Psoas muscle (tissue), 8 donors: ENCODE data around the gene REC8. TPM values are rescaled to one million over a fixed set of nuclear protein-coding genes. Genes with fewer than 3 reads are reported as not detected.
"Not testable (repeated sequence)": the region's sequence is repeated elsewhere in the genome, so short reads cannot be mapped to it uniquely, and the experiment has no call there.

Experiments used
- ATAC-seq, 4 donors: fragments of 200-7000 bp; cut with Tn5 transposase; one replicate each; pipeline ENCODE4 v1.9.1; 2020; ENCODE audit warnings: moderate library complexity in 3 of 4, mild to moderate bottlenecking in 2 of 4
- DNase-seq, 2 donors: peaks; one replicate each; pipeline ENCODE4 v3.0.0-alpha.2; 2020
- H3K27ac ChIP-seq: fragments of 200-600 bp; one replicate; pipeline ENCODE4 v1.8.0; 2022
- H3K27me3 ChIP-seq, 3 donors: fragments of 200-600 bp in 1 of 3; one replicate each; pipeline versions ENCODE4 v1.6.1 to v1.8.0; 2013 to 2022; ENCODE audit warnings: low read length in 2 of 3, mild to moderate bottlenecking in 2 of 3, moderate library complexity in 1 of 3; ENCODE audit not compliant: insufficient read depth in 3 of 3
- H3K36me3 ChIP-seq, 2 donors: fragments of 200-600 bp in 1 of 2; one replicate each; pipeline versions ENCODE4 v1.6.1 to v1.8.0; 2013 to 2022; ENCODE audit warnings: low read depth in 1 of 2, mild to moderate bottlenecking in 1 of 2, moderate library complexity in 1 of 2; ENCODE audit not compliant: insufficient read depth in 1 of 2
- H3K4me1 ChIP-seq: fragments of 200-600 bp; one replicate; pipeline ENCODE4 v1.8.0; 2022
- H3K4me3 ChIP-seq: fragments of 200-600 bp; one replicate; pipeline ENCODE4 v1.8.0; 2022; ENCODE audit warnings: mild to moderate bottlenecking
- H3K9me3 ChIP-seq: fragments of 200-600 bp; one replicate; pipeline ENCODE4 v1.8.0; 2022
- WGBS, 3 donors: extraction: QIAGEN DNeasy Blood & Tissue Kit; methylation state at CpG; one replicate each; pipeline versions ENCODE4 v1.1.6 to v1.1.7; 2013; 5-methylcytosine and 5-hydroxymethylcytosine counted together
- intact Hi-C, 2 donors: fragments of 100-400 bp; cut with DNase I; formaldehyde crosslinking; loops; one replicate each; pipeline versions ENCODE4 v1.11.0 to v1.14.2; 2022
- polyA plus RNA-seq, 3 donors: library from polyadenylated mRNA; stranded (reverse); fragments of 200-250 nt; gene quantifications; one replicate each; pipeline ENCODE4 v1.2.3, GENCODE V29; 2013
- total RNA-seq, 4 donors: library from RNA; stranded (reverse); fragmentation: NEBNext Ultra II Directional in 2 of 4; extraction: Animal tissue kit (Norgen Biotek cat#: 25700) in 2 of 4; gene quantifications; one replicate each; pipeline versions ENCODE4 v1.2.1 to v1.2.4, GENCODE V29; 2021 to 2023
- TF ChIP-seq, protein P1 (sequence below): fragments of 200-600 bp; IDR thresholded peaks from one replicate; pipeline ENCODE4 v1.8.0; 2022; ENCODE audit warnings: antibody characterized with exemption
- donor health status: healthy with polysubstance abuse.
- donor health status: DM: no; HTN: no; CAD: no; lungs with moderate emphysema.
- donor health status: Bipolar disorder and iron deficiency.
- donor health status: healthy.
- donor health status: DM: yes; HTN: yes; CAD: no.
- donor health status: DM: no; HTN: no; CAD: no.
- donor health status: DM: no; HTN: no; CAD: no.
- donor health status: DM: yes; HTN: yes; CAD: no.

REC8 gene
- total and polyA plus RNA-seq, 7 donors = 0.13 to 1.6 (median 1.2) TPM

DNA sequence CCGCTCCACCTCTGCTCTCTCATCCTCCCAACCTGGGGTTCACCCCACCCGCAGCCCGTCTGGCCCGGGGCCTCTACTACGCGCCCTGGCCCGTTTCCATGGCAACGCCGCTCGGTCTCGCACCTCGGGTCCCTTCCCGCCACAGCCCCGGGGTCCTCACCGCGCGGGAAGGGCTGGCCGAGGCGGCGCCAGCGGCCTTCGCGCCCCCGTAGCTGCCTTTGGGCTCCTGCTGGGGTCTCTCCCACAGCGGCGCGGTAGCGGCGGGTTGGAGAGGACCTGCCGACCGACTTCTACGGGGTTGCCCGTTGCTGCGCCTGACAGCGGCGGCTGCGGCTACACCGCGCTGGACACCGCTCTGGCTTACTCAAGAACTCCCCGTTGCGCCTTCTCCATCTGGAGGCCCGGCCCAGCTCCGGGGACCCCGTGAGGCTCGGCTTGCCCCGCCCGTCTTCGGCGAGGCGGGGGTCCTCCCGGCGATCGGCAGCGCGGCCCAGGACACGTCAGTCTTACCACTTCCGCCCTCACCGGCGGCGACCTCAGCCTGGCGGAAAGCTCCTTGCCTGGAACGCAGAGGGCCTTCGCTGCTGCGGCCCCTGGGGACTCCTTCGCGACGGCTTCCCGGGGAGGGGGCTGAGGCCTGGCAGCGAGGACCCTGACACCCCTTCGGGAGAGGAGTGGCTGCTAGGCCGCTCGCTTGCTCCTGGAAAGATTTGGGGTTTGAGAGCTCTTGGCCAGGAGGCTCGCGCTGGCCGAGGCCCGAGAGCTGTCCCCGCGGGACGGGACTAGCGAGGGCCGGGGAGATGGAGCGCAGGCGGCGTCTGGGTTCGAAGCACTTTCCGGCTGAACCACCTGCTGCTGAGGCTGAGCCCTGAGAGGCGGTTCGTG, 23.5 kb downstream of the REC8 start, which contains the start of gene TM9SF1:
TM9SF1 (minus strand) TSS at position 256 of the 885 bp plus-strand sequence. CDS start 422 bp downstream, outside the sequence.
- Histone ChIP-seq H3K4me1 (peaks cover 22% of the 10 kb centered on the region), H3K27me3 (no peaks in the 10 kb centered on the region), H3K4me3 (peak within 1 kb of the TSS; percentile 89), H3K27ac (peak within 1 kb of the TSS; percentile 96), H3K9me3 (no peaks in the 10 kb centered on the region), H3K36me3 (peaks cover 0 to 35% of the 10 kb centered on the region in 2 donors)
- 0 to 1% (median 1%) methylated on average over 82 to 89 of the region's 89 CpGs for WGBS, 3 donors
- ATAC-seq = peak; percentile 93 to 97 (median 94)
- DNase-seq = peak; percentile 91 to 95
- intact Hi-C loops = no loop called here
- TF ChIP-seq, protein P1, sequence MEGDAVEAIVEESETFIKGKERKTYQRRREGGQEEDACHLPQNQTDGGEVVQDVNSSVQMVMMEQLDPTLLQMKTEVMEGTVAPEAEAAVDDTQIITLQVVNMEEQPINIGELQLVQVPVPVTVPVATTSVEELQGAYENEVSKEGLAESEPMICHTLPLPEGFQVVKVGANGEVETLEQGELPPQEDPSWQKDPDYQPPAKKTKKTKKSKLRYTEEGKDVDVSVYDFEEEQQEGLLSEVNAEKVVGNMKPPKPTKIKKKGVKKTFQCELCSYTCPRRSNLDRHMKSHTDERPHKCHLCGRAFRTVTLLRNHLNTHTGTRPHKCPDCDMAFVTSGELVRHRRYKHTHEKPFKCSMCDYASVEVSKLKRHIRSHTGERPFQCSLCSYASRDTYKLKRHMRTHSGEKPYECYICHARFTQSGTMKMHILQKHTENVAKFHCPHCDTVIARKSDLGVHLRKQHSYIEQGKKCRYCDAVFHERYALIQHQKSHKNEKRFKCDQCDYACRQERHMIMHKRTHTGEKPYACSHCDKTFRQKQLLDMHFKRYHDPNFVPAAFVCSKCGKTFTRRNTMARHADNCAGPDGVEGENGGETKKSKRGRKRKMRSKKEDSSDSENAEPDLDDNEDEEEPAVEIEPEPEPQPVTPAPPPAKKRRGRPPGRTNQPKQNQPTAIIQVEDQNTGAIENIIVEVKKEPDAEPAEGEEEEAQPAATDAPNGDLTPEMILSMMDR = no peak

DNA sequence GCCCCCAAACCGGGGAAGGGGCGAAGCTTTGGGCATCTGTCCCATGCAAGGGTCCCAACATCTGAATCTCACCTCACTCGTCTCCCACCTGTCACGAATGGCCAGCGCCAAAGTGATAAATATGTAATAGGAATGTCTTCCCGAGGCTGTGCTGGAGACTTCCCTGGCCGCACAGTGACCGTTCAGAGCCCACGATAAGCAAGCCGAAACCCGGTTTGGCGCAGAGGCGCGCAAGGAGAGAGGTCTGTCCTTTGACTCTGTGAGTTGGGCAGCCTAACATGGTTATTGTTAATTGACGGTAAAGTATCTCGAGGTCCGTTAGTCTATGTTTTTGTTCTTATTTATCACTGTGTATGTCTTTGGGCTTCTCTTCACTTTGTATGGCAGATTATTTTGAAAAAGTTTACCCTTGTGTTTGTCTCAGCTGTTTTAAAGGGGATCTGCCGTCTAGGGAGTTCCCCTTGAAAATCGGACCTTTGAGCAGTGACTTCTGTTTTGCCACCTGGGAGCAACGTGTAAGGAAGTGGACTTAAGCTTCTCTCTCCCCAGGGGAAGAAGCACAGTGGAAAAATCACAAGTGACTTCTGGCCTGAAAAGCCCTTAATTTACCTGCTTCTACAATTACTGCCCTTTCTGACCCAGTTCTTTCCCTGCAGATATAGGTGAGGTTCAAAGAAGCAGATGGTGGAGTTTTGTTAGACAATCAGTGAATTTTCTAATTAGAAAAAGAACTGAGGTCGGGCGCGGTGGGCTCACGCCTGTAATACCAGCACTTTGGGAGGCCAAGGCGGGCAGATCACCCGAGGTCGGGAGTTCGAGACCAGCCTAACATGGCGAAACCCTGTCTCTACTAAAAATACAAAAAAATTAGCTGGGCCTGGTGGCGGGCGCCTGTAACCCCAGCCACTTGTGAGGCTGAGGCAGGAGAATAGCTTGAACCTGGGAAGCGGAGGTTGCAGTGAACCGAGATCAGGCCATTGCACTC, 24.5 kb downstream of the REC8 start:
- 34 to 35% (median 34%) methylated on average over 33 of the region's 33 CpGs for WGBS, 3 donors
- peaks cover 22% of the 10 kb centered on the region for H3K4me1 ChIP-seq
- intact Hi-C loops = no loop called here
- H3K27ac ChIP-seq = peak overlapping the region; percentile 96
- TF ChIP-seq, protein P1 = no peak
- peak overlapping the region; percentile 89 for H3K4me3 ChIP-seq
- H3K27me3 ChIP-seq = no peaks in the 10 kb centered on the region
- no peaks in the 10 kb centered on the region for H3K9me3 ChIP-seq
- ATAC-seq (peak; percentile 11 to 45 (median 31)), DNase-seq (no peak)
- peaks cover 0 to 31% of the 10 kb centered on the region in 2 donors for H3K36me3 ChIP-seq

DNA sequence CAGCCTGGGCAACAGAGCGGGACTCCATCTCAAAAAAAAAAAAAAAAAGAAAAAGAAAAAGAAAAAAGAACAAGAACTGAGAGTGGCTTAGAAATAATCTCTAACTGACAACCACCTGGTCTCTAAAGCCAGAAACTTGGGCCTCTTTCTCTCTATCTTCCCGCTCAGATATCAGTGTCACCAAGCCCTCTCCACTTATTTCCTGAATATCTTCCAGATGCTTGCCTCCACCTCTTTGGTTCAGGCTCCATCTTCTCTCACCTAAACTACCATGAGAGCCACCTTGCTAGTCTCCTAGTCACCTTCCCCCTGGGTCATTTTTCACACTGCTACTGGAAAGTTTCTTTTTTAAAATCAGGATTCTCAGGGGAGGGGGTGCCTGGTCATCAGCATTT, 25.2 kb downstream of the REC8 start:
- no peaks in the 10 kb centered on the region for H3K9me3 ChIP-seq
- H3K27ac ChIP-seq = peak overlapping the region; percentile 96
- intact Hi-C loops = no loop called here
- peaks cover 22% of the 10 kb centered on the region for H3K4me1 ChIP-seq
- H3K4me3 ChIP-seq = peak overlapping the region; percentile 89
- TF ChIP-seq, protein P1 = no peak
- ATAC-seq (no peak), DNase-seq (no peak)
- 93 to 98% (median 94%) methylated on average over 2 of the region's 2 CpGs for WGBS, 3 donors
- H3K36me3 ChIP-seq = peaks cover 0 to 27% of the 10 kb centered on the region in 2 donors
- H3K27me3 ChIP-seq = no peaks in the 10 kb centered on the region

DNA sequence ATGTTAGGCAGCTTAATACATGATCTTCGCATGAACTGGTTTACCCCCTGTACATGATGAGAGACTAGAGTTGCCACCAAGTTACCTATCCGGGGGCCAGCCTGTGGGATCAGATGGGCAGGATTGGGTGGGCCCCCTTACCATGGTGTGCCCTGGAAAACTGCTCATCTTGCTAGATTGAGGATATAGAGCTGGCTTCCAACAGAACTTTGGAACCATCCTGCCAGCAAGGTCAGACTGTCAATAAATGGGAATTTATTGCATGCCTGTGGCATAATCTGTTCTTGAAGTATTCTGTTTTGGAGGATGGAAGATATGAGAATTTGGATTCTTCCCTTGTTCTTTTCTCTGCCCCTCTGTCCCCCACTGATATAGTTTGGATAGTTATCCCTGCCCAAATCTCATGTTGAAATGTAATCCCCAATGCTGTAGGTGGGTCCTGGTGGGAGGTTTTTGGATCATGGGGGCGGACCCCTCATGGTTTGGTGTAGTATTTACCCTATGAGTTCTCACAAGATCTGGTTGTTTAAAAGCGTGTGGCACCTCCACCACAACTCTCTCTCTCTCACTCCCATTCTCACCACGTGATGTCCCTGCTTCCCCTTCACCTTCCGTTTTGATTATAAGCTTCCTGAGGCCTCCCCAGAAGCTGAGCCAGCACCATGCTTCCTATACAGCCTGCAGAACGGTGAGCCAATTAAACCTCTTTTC, 27.1 kb downstream of the REC8 start:
- H3K9me3 ChIP-seq = no peaks in the 10 kb centered on the region
- intact Hi-C loops = no loop called here
- H3K4me1 ChIP-seq = peaks cover 22% of the 10 kb centered on the region
- ATAC-seq (no peak), DNase-seq (no peak)
- peaks cover 2 to 19% of the 10 kb centered on the region in 2 donors for H3K36me3 ChIP-seq
- H3K4me3 ChIP-seq = no peak overlapping the region
- TF ChIP-seq, protein P1 = no peak
- WGBS, 3 donors = 83 to 85% (median 85%) methylated on average over 7 of the region's 7 CpGs
- no peaks in the 10 kb centered on the region for H3K27me3 ChIP-seq
- H3K27ac ChIP-seq = no peak overlapping the region

DNA sequence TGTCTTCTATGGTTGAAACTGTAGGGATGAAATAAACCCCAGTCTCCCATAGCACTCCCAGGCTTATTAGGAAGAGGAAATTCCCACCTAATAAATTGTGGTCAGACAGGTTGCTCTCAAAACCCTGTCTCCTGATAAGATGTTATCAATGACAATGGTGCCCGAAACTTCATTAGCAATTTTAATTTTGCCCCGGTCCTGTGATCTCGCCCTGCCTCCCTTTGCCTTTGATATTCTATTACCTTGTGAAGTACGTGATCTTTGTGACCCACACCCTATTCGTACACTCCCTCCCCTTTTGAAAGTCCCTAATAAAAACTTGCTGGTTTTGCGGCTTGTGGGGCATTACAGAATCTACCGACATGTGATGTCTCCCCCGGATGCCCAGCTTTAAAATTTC, 30.7 kb downstream of the REC8 start:
- H3K27me3 ChIP-seq, intact Hi-C loops, H3K4me3 ChIP-seq, H3K27ac ChIP-seq, H3K4me1 ChIP-seq, ATAC-seq, H3K9me3 ChIP-seq, DNase-seq: not testable (repeated sequence)
- WGBS, 3 donors = 83 to 90% (median 86%) methylated on average over 8 of the region's 8 CpGs
- H3K36me3 ChIP-seq = peaks cover 5 to 39% of the 10 kb centered on the region in 2 donors

DNA sequence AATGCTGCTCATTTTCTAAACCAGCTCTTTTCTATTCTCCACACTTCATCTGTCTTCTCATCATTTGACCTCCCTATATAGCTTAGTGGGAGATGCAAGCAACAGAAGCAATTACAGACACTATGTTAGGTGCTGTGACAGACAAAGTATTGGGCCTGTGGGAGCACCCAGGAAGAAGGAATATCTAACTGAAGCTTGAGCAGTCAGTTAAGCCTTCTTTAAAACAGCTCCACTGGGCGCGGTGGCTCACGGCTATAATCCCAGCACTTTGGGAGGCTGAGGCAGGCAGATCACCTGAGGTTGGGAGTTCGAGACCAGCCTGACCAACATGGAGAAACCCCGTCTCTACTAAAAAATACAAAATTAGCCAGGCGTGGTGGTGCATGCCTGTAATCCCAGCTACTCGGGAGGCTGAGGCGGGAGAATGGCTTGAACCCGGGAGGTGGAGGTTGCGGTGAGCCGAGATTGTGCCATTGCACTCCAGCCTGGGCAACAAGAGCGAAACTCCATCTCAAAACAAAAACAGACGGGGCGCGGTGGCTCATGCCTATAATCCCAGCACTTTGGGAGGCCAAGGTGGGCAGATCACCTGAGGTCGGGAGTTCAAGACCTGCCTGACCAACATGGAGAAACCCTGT, 31.5 kb downstream of the REC8 start:
- H3K36me3 ChIP-seq = peaks cover 5 to 48% of the 10 kb centered on the region in 2 donors
- 96 to 97% (median 97%) methylated on average over 13 to 16 of the region's 16 CpGs for WGBS, 3 donors
- DNase-seq, H3K9me3 ChIP-seq, H3K27ac ChIP-seq, ATAC-seq, H3K4me1 ChIP-seq, H3K4me3 ChIP-seq, intact Hi-C loops, H3K27me3 ChIP-seq: not testable (repeated sequence)
